BLaER1 treated with 17β-estradiol and CSF1 and Interleukin-3, amounts not matched to agents 10 nM and 100 nM (cell line): Measurements from ENCODE around the gene PCDH18.

ENCODE experiments used
- H3K27ac ChIP-seq, 11 experiments: shearing (Covaris generic); formaldehyde crosslinking; 2 replicates each; pipeline ENCODE4 v1.8.1; 2022
- H3K27me3 ChIP-seq, 11 experiments: shearing (Covaris generic); formaldehyde crosslinking; 2 replicates each; pipeline ENCODE4 v1.8.1; 2022
- H3K36me3 ChIP-seq, 11 experiments: shearing (Covaris generic); formaldehyde crosslinking; 2 replicates each; pipeline ENCODE4 v1.8.1; 2022
- H3K4me1 ChIP-seq, 10 experiments: shearing (Covaris generic); formaldehyde crosslinking; 2 replicates each; pipeline ENCODE4 v1.8.1; 2022
- H3K4me2 ChIP-seq, 11 experiments: shearing (Covaris generic); formaldehyde crosslinking; 2 replicates each; pipeline ENCODE4 v1.8.1; 2022
- H3K4me3 ChIP-seq, 10 experiments: shearing (Covaris generic); formaldehyde crosslinking; 2 replicates each; pipeline ENCODE4 v1.8.1; 2022
- H3K9ac ChIP-seq, 11 experiments: shearing (Covaris generic); formaldehyde crosslinking; 2 replicates each; pipeline ENCODE4 v1.8.1; 2022
- H3K9me3 ChIP-seq, 11 experiments: shearing (Covaris generic); formaldehyde crosslinking; replicated peaks in 1 of 11; 2 replicates each; pipeline ENCODE4 v1.8.1; 2022
- H4K20me1 ChIP-seq, 11 experiments: shearing (Covaris generic); formaldehyde crosslinking; 2 replicates each; pipeline ENCODE4 v1.8.1; 2022
- Cebpa-rat ChIP-seq, 11 experiments: shearing (Covaris generic); IDR thresholded peaks; 2 replicates each; pipeline ENCODE4 v1.8.1; 2022

PCDH18 gene

GRCh38 chr4:137533855-137534254 is 1.6 kb upstream of the PCDH18 start:
- Histone ChIP-seq H3K27ac (peak overlapping the region in 3 of 11 experiments; percentile 1 to 86 (median 83); a peak in 5 of 22 replicates), H4K20me1 (no peaks in the 10 kb centered on the region; a peak in 1 of 22 replicates), H3K4me3 (no peak overlapping the region), H3K36me3 (peaks cover 3 to 18% (median 13%) of the 10 kb centered on the region in 11 experiments; a peak in 15 of 22 replicates), H3K27me3 (no peaks in the 10 kb centered on the region), H3K4me1 (peaks cover 40 to 54% (median 50%) of the 10 kb centered on the region in 10 experiments), H3K4me2 (peak overlapping the region; percentile 78 to 93 (median 88); a peak in 19 of 22 replicates), H3K9ac (peak overlapping the region in 2 of 11 experiments; percentile 79 to 81; a peak in 2 of 22 replicates), H3K9me3 (peaks cover 0 to 14% (median 10%) of the 10 kb centered on the region in 11 experiments; a peak in 11 of 22 replicates)
- no peak for TF ChIP-seq Cebpa-rat (IDR thresholded peaks at IDR 0.05)

GRCh38 chr4:137532869-137533236 is 559 bp upstream of the PCDH18 start:
- Histone ChIP-seq H3K4me2 (peak overlapping the region; percentile 78 to 93 (median 88)), H3K9me3 (peaks cover 0 to 15% (median 12%) of the 10 kb centered on the region in 11 experiments; a peak in 12 of 22 replicates), H3K9ac (peak overlapping the region; percentile 77 to 86 (median 81)), H4K20me1 (peaks cover 0 to 3% (median 0%) of the 10 kb centered on the region in 11 experiments; a peak in 1 of 22 replicates), H3K4me1 (peaks cover 40 to 59% (median 56%) of the 10 kb centered on the region in 10 experiments), H3K4me3 (peak overlapping the region; percentile 66 to 81 (median 71)), H3K27ac (peak overlapping the region; percentile 72 to 86 (median 83)), H3K27me3 (no peaks in the 10 kb centered on the region), H3K36me3 (peaks cover 13 to 28% (median 23%) of the 10 kb centered on the region in 11 experiments)
- TF ChIP-seq Cebpa-rat (IDR thresholded peaks at IDR 0.05) = no peak

GRCh38 chr4:137531168-137531985 is 917 bp downstream of the PCDH18 start:
- no peaks in the 10 kb centered on the region for H3K27me3 ChIP-seq
- H3K9ac ChIP-seq = peak overlapping the region; percentile 77 to 86 (median 81)
- peaks cover 40 to 59% (median 56%) of the 10 kb centered on the region in 10 experiments for H3K4me1 ChIP-seq
- peak overlapping the region; percentile 78 to 93 (median 88) for H3K4me2 ChIP-seq
- no peak for TF ChIP-seq Cebpa-rat (IDR thresholded peaks at IDR 0.05)
- H3K27ac ChIP-seq = peak overlapping the region; percentile 72 to 86 (median 83); a peak in 21 of 22 replicates
- peaks cover 0 to 3% (median 0%) of the 10 kb centered on the region in 11 experiments; a peak in 1 of 22 replicates for H4K20me1 ChIP-seq
- peaks cover 28 to 43% (median 38%) of the 10 kb centered on the region in 11 experiments for H3K36me3 ChIP-seq
- peaks cover 0 to 22% (median 13%) of the 10 kb centered on the region in 11 experiments; a peak in 12 of 22 replicates for H3K9me3 ChIP-seq
- H3K4me3 ChIP-seq = peak overlapping the region; percentile 66 to 81 (median 71)

- TF ChIP-seq Cebpa-rat (IDR thresholded peaks at IDR 0.05) = peak in 3 of 11 experiments; percentile 10 to 64 (median 61); a peak in 5 of 22 replicates
- Histone ChIP-seq H3K36me3 (peaks cover 33 to 53% (median 44%) of the 10 kb centered on the region in 11 experiments), H3K27me3 (no peaks in the 10 kb centered on the region), H3K27ac (peak overlapping the region in 1 of 11 experiments; percentile 14; a peak in 1 of 22 replicates), H3K9ac (no peak overlapping the region), H4K20me1 (peaks cover 0 to 4% (median 0%) of the 10 kb centered on the region in 11 experiments; a peak in 1 of 22 replicates), H3K9me3 (peaks cover 0 to 22% (median 9%) of the 10 kb centered on the region in 11 experiments; a peak in 11 of 22 replicates), H3K4me2 (peak overlapping the region; percentile 78 to 93 (median 88)), H3K4me3 (peak overlapping the region in 9 of 10 experiments; percentile 66 to 81 (median 72); a peak in 11 of 20 replicates), H3K4me1 (peaks cover 39 to 59% (median 56%) of the 10 kb centered on the region in 10 experiments)
These were observed 2.1 kb downstream of the PCDH18 start for GRCh38 chr4:137530176-137530575.

- H3K36me3 ChIP-seq = peaks cover 35 to 60% (median 52%) of the 10 kb centered on the region in 11 experiments
- peak overlapping the region in 3 of 11 experiments; percentile 5 to 31 (median 12); a peak in 3 of 22 replicates for H3K9ac ChIP-seq
- peak overlapping the region; percentile 17 to 77 (median 68); a peak in 14 of 20 replicates for H3K4me3 ChIP-seq
- H3K4me2 ChIP-seq = peak overlapping the region; percentile 78 to 93 (median 88)
- H4K20me1 ChIP-seq = peaks cover 0 to 9% (median 0%) of the 10 kb centered on the region in 11 experiments; a peak in 1 of 22 replicates
- no peak for TF ChIP-seq Cebpa-rat (IDR thresholded peaks at IDR 0.05)
- peaks cover 36 to 52% (median 49%) of the 10 kb centered on the region in 10 experiments for H3K4me1 ChIP-seq
- H3K27ac ChIP-seq = 0 out of 22 replicates have a peak overlapping the region, but pooled peaks of 1 of the 11 experiments have one; percentile 14
- no peaks in the 10 kb centered on the region for H3K27me3 ChIP-seq
- H3K9me3 ChIP-seq = peaks cover 0 to 22% (median 9%) of the 10 kb centered on the region in 11 experiments; a peak in 11 of 22 replicates
These were observed 2.9 kb downstream of the PCDH18 start for GRCh38 chr4:137529432-137529831.

- H3K27me3 ChIP-seq = no peaks in the 10 kb centered on the region
- peaks cover 42 to 68% (median 59%) of the 10 kb centered on the region in 11 experiments for H3K36me3 ChIP-seq
- H3K27ac ChIP-seq = no peak overlapping the region
- peaks cover 0 to 22% (median 9%) of the 10 kb centered on the region in 11 experiments; a peak in 11 of 22 replicates for H3K9me3 ChIP-seq
- peaks cover 0 to 9% (median 0%) of the 10 kb centered on the region in 11 experiments; a peak in 1 of 22 replicates for H4K20me1 ChIP-seq
- peak overlapping the region in 6 of 10 experiments; percentile 17 to 76 (median 68); a peak in 6 of 20 replicates for H3K4me3 ChIP-seq
- no peak for TF ChIP-seq Cebpa-rat (IDR thresholded peaks at IDR 0.05)
- H3K4me1 ChIP-seq = peaks cover 29 to 45% (median 41%) of the 10 kb centered on the region in 10 experiments
- H3K4me2 ChIP-seq = peak overlapping the region; percentile 18 to 93 (median 86); a peak in 21 of 22 replicates
- H3K9ac ChIP-seq = peak overlapping the region in 1 of 11 experiments; percentile 31; a peak in 2 of 22 replicates
These were observed 3.6 kb downstream of the PCDH18 start for GRCh38 chr4:137528673-137529072.

- H3K4me1 ChIP-seq = peaks cover 23 to 35% (median 32%) of the 10 kb centered on the region in 10 experiments
- peaks cover 48 to 85% (median 72%) of the 10 kb centered on the region in 11 experiments for H3K36me3 ChIP-seq
- H3K27ac ChIP-seq = no peak overlapping the region
- H3K4me2 ChIP-seq = peak overlapping the region in 1 of 11 experiments; percentile 85; a peak in 1 of 22 replicates
- peaks cover 0 to 22% (median 9%) of the 10 kb centered on the region in 11 experiments; a peak in 11 of 22 replicates for H3K9me3 ChIP-seq
- H3K9ac ChIP-seq = no peak overlapping the region
- TF ChIP-seq Cebpa-rat (IDR thresholded peaks at IDR 0.05) = no peak
- no peaks in the 10 kb centered on the region for H3K27me3 ChIP-seq
- H4K20me1 ChIP-seq = peaks cover 0 to 9% (median 0%) of the 10 kb centered on the region in 11 experiments; a peak in 1 of 22 replicates
- H3K4me3 ChIP-seq = no peak overlapping the region
These were observed 5.6 kb downstream of the PCDH18 start for GRCh38 chr4:137526681-137527080.

GRCh38 chr4:137524725-137525369 is 7.4 kb downstream of the PCDH18 start:
- Histone ChIP-seq H3K9ac (no peak overlapping the region), H3K4me2 (no peak overlapping the region), H3K27me3 (no peaks in the 10 kb centered on the region), H3K4me1 (peaks cover 5 to 17% (median 14%) of the 10 kb centered on the region in 10 experiments), H3K27ac (no peak overlapping the region), H3K4me3 (no peak overlapping the region), H4K20me1 (peaks cover 0 to 9% (median 0%) of the 10 kb centered on the region in 11 experiments; a peak in 2 of 22 replicates), H3K9me3 (peaks cover 0 to 13% (median 8%) of the 10 kb centered on the region in 11 experiments; a peak in 12 of 22 replicates), H3K36me3 (peaks cover 54 to 96% (median 87%) of the 10 kb centered on the region in 11 experiments)
- TF ChIP-seq Cebpa-rat (IDR thresholded peaks at IDR 0.05) = no peak
